Uterus (tissue), 2 donors: Measurements from ENCODE around the gene TMEM132A.

Experiments
- CTCF ChIP-seq, 4 experiments: fragments of 200-600 bp in 2 of 4; fragments of 450-650 bp in 2 of 4; sonication (generic) in 2 of 4; IDR thresholded peaks; one replicate each; pipeline ENCODE4 v1.5.1; 2016 to 2019; ENCODE audit warnings: antibody characterized with exemption in 4 of 4, mild to moderate bottlenecking in 2 of 4, moderate library complexity in 1 of 4
- POLR2A ChIP-seq, 2 donors: fragments of 450-650 bp; IDR thresholded peaks; one replicate each; pipeline ENCODE4 v1.6.1; 2016; ENCODE audit warnings: antibody characterized with exemption in 2 of 2, mild to moderate bottlenecking in 1 of 2, moderate library complexity in 1 of 2

DNA sequence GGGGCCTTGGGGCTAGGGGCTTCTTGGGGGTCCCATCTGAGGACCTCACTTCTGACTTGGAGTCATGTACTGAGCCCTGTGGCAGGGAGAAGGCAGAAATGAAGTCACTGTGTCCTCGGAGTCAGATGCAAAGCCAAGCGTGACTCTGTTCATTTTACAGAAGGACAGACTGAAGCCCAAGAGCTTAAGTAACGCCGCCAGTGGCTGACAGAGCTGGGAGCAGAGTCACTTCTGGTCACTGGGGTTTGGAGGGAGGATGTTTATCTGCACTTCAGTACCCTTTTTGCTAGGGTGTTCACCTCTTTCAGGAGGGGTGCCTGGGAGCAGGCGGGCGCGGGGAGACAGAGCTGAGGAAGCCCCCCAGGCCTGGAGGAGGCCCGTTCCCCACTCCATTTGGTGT lies 57.9 kb downstream of the TMEM132A start:
- TF ChIP-seq CTCF (IDR thresholded peaks at IDR 0.05) (no peak), POLR2A (IDR thresholded peaks at IDR 0.05) (no peak)
